ENCODE measurements around the gene PCNX2.

- TF ChIP-seq FOSL1 (CRISPR knock-in tag; IDR thresholded peaks at IDR 0.05; ENCODE audit: borderline replicate concordance) (no peak), WIZ (CRISPR knock-in tag; IDR thresholded peaks at IDR 0.05) (no peak), PBX2 (CRISPR knock-in tag; IDR thresholded peaks at IDR 0.05) (no peak), POLR2AphosphoS5 (IDR thresholded peaks at IDR 0.05; ENCODE audit: low read depth, low read length) (no peak), SMARCC2 (IDR thresholded peaks at IDR 0.05) (no peak), NR2F6 (IDR thresholded peaks at IDR 0.05) (no peak), NR2F6 (CRISPR knock-in tag; IDR thresholded peaks at IDR 0.05) (no peak), ZNF530 (CRISPR knock-in tag; IDR thresholded peaks at IDR 0.05; ENCODE audit: low read depth) (no peak), DPF2 (CRISPR knock-in tag; IDR thresholded peaks at IDR 0.05; ENCODE audit: borderline replicate concordance, low read depth) (no peak), CTCF (CRISPR knock-in tag; IDR thresholded peaks at IDR 0.05) (no peak), JUND (CRISPR knock-in tag; IDR thresholded peaks at IDR 0.05) (no peak), SUZ12 (IDR thresholded peaks at IDR 0.05; ENCODE audit: low read depth, low read length) (no peak), HIC2 (CRISPR knock-in tag; IDR thresholded peaks at IDR 0.05; ENCODE audit: low read depth) (no peak)
Observed at GRCh38 chr1:232968391-232968790, 327.1 kb downstream of the PCNX2 start.
